ENCODE results near the gene RAE1. TPM values are rescaled to one million over a fixed set of nuclear protein-coding genes. Genes with fewer than 3 reads are reported as not detected.

RAE1 gene
- total and polyA plus RNA-seq, 2 of the 8 experiments (the other 6 are each of a cell fraction or from before 2014, with no cell fraction given) = 35.9 to 44.9 TPM

DNA sequence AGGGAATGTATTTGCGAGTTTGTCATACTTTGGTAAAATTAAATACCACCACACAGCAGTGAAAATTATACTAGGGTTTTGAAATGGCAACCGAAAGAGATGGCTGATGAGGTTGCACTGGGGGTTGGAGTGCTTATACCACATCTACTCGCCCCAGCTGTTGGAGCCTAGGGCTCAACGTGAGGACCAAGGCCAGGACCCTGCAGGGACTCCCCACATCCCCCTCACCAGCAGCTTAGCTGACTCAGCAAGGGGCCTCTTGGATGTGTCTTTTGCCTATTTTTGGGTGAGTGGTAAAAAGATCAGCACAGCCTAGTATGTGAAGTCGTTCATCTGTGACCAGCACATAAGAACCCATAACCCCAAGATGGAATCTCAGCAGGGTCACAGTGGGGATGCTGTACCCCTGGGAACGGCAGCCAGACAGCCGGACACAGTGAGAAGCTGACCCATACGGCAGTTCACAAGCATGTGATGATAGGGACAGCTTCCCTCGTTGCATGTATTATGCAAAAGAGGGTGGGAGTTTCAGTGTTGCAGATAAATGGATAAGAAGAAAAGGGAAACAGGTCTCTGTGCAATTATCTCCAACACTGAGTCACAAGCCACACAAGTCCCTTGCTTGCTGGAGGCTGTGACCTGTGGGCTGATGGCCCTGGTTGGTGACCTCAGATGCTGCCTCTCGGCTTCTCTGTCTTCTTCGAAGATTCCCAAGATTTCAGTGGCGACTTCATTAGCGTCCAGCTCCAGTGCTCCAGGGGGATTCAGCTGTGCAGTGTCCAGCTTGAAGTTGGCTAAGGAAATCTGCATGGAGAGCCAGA lies 42.4 kb upstream of the RAE1 start (continued):
- TF ChIP-seq RNF2 (IDR thresholded peaks at IDR 0.05; ENCODE audit: borderline replicate concordance, low read depth, low read length, missing control alignments, poor library complexity, severe bottlenecking) (no peak), POU5F1 (IDR thresholded peaks at IDR 0.05; ENCODE audit: low read depth, low read length) (no peak)

All from H1 (cell line).